B cell (primary cell): ENCODE data around the gene ASPSCR1.

Experiments
- CTCF ChIP-seq: fragments of 200-600 bp; IDR thresholded peaks from one replicate; pipeline ENCODE4 v1.8.0; 2022; ENCODE audit warnings: antibody characterized with exemption, mild to moderate bottlenecking
- EZH2 ChIP-seq: IDR thresholded peaks from 2 replicates; pipeline ENCODE4 v1.6.1; 2012; ENCODE audit warnings: borderline replicate concordance, low read depth, mild to moderate bottlenecking, moderate library complexity, low read length; ENCODE audit not compliant: insufficient read depth, poor library complexity, severe bottlenecking

GRCh38 chr17:82058230-82058854, 80.9 kb downstream of the ASPSCR1 start:
- TF ChIP-seq EZH2: no peak
- TF ChIP-seq CTCF: no peak
